ENCODE results near the gene TNK2.
"Not testable (repeated sequence)": the region's sequence is repeated elsewhere in the genome, so short reads cannot be mapped to it uniquely, and the experiment has no call there.

The TNK2 gene

GRCh38 chr3:195824425-195825190 lies 83.7 kb downstream of the TNK2 start:
- DNase-seq (ENCODE audit: low read depth in 2 of 2, low spot score in 1 of 2) = not testable (repeated sequence)

GRCh38 chr3:195823999-195824398 lies 84.4 kb downstream of the TNK2 start:
- DNase-seq (ENCODE audit: low read depth in 2 of 2, low spot score in 1 of 2) = no peak

- no peak for DNase-seq (ENCODE audit: low read depth in 2 of 2, low spot score in 1 of 2)
Observed at GRCh38 chr3:195823280-195823679, 85.1 kb downstream of the TNK2 start.

- no peak for DNase-seq (ENCODE audit: low read depth in 2 of 2, low spot score in 1 of 2)
Observed at GRCh38 chr3:195822131-195822696, 86.1 kb downstream of the TNK2 start.

- no peak for DNase-seq (ENCODE audit: low read depth in 2 of 2, low spot score in 1 of 2)
Observed at GRCh38 chr3:195821403-195822130, 86.8 kb downstream of the TNK2 start.

GRCh38 chr3:195820901-195821300 lies 87.5 kb downstream of the TNK2 start:
- no peak for DNase-seq (ENCODE audit: low read depth in 2 of 2, low spot score in 1 of 2)

- DNase-seq (ENCODE audit: low read depth in 2 of 2, low spot score in 1 of 2) = no peak
Observed at GRCh38 chr3:195820186-195820585, 88.2 kb downstream of the TNK2 start.

GRCh38 chr3:195818301-195818700 lies 90.0 kb downstream of the TNK2 start:
- no peak for DNase-seq (ENCODE audit: low read depth in 2 of 2, low spot score in 1 of 2)

- no peak for DNase-seq (ENCODE audit: low read depth in 2 of 2, low spot score in 1 of 2)
Observed at GRCh38 chr3:195817578-195818135, 90.7 kb downstream of the TNK2 start.

- DNase-seq (ENCODE audit: low read depth in 2 of 2, low spot score in 1 of 2) = not testable (repeated sequence)
Observed at GRCh38 chr3:195816276-195816913, 92.0 kb downstream of the TNK2 start.

- no peak for DNase-seq (ENCODE audit: low read depth in 2 of 2, low spot score in 1 of 2)
Observed at GRCh38 chr3:195815169-195815771, 93.1 kb downstream of the TNK2 start.

GRCh38 chr3:195813916-195814640 lies 94.3 kb downstream of the TNK2 start:
- no peak for DNase-seq (ENCODE audit: low read depth in 2 of 2, low spot score in 1 of 2)

Data from stimulated activated CD8-positive, alpha-beta memory T cell treated with anti-CD3 and anti-CD28 coated beads, Interleukin-4, amount 100 ng/mL, for 4 hours (primary cell).